HG03565 (cell line): Measurements from ENCODE around the gene MAD1L1.
"Not testable (repeated sequence)": the region's sequence is repeated elsewhere in the genome, so short reads cannot be mapped to it uniquely, and the experiment has no call there.

Source experiments
- ATAC-seq: cut with Tn5 transposase; IDR thresholded peaks from one replicate; pipeline ENCODE4 v1.9.1; 2021; ENCODE audit warnings: mild to moderate bottlenecking, moderate library complexity; ENCODE audit not compliant: unreplicated experiment

MAD1L1 gene

DNA sequence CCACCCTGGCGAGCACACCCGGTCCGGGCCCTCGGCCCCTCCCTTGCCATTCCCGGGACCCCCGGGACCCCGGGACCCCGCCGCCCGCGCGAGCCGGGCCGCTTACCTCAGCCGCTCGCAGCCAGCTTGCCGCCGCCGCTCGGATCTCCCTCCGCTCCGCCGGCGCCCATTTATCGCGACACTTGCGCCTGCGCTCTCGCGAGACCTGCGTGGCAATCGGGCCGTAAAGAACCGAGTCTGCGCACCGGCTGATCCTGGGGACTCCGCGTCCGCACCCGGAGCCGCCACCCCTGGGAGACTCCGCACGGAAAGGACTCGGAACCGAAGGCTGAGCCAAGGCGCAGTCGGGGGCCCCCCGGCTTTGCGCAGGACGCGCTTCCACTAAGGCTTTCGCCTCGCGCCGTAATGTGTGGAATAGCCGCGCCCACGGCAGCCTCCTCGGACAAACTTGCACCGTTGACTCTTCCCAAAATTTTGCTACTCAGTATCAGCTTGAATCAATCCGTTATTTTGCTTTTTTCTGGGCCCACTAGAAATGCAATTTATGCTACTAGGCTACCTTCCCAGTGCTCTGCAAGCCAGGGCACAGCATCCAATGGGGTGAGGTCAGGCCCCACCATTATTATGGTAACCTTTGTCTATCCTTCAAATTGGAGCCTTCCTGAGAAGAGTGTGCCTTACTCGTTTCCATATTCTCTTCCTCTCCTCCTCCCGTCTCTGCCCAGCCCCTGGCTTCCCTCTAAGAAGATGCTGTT is at the start of gene MAD1L1:
Gene MAD1L1, minus strand, starts transcription at position 180 of the 755 bp plus-strand sequence. CDS start 2,812 bp downstream, outside the sequence.
- peak; percentile 58 for ATAC-seq

DNA sequence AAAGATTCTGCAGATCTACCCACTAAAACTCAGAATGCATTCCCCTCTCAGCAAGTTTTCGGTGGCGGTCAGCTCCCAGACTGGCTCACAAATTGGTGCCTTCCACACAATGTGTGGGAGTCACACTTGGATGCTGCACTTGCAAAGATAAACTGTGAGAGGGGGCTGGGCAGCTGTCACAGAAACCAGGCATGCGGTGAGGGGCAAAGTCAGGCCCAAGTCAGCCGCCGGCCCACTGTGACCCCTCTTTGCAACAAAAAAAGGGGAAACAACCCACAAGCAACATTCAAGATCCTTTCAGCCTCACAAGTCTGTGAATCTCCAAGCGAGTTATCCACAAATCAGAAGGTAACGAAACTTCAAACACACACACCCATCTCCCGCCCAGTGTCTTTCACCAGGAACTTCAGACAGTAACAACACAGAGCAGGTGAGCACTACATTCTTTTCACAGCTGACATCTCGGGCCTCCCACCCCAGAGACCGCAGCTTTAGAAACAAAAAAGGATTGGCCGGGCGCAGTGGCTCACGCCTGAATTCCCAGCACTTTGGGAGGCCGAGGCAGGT is 49.5 kb upstream of the MAD1L1 start:
- no peak for ATAC-seq

DNA sequence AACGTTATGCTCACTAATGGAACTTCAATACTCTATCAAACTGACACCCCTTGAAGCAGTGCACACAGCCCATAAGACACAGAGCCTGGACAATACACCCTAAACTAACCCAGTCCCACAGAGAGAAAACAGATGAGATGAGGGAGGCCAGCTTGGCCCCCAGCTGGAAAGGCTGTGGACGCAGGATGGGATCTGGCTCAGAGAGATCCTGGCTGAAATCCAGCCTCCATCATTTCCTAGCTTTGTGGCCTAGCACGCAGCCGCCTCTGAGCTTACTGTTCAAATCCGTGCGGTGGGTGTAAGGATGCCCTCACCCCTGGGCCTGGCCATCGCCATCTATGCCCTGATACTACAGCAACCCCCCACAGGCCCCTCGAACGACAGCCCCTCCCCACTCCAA is 48.8 kb upstream of the MAD1L1 start:
- no peak for ATAC-seq

DNA sequence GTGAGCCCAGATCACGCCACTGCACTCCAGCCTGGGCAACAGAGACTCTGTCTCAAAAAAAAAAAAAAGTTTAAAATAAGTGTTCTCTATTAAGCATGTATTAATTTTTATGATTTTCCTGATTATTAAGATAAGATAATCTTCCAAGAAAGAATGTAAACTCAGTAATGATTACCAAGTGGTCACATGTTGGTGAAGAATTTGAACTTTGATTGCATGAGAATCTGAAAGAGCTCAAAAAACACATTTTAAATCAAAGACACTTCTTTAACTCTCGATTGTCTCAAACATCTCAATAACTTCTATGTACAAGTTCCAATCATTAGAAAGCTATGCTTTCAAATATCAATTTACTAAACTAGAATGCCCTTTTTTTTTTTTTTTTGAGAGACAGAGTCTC is 47.7 kb upstream of the MAD1L1 start:
- no peak for ATAC-seq

DNA sequence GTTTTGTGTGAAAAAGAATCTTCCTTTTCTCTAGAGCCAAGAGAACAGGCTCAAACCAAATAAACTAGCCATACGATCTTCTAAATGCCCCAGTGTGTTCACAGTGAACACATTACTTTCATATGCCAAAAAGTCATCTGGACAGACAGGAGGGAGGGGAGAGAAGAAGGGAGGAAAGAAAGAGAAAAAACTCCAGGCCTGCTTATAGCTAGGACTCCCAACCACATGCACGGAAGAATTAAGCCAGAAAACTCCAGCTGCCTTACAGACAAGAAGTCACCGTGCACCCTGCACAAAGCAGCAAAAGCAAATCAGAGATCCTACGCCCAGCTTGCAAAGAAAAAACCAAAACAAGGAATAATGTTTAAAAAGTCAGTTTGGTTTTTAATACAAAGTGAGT is 47.2 kb upstream of the MAD1L1 start:
- ATAC-seq, result no peak

DNA sequence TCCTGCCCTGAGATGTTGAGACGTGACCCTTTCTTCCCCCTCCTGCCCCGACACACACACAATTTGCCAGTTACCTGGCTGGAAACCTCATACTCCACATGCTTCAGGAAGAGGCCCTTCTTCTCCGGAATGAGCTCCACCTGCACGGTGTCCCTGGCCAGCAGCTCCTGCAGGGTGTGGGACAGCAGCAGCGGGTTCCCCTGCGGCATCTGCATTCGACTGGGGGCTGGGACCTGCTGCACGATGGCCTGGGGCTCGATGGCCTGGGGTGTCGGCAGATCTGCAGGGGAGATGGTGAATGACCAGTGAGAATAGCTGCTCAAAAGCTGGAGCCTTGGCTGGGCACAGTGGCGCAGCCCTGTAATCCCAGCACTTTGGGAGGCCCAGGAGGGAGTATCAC is 45.3 kb upstream of the MAD1L1 start:
- no peak for ATAC-seq

DNA sequence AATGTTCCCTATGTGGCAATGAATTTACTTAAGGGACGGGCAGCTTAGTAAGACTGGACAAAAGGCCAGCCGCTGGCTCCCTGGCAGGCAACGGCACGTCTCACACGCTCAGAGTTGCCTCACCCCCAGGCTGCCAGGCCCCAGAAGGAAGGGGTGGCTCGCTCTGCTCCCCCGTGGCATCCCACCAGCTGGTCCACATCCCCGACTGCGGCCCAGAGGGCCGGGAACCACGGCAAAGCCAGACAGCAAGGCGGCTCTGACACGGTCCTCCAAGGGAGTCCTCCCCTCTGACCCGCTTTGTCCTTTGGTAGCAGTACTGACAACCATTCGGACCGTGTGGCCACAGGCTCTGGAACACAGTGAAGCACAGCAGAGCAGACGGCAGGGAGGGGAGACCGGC is 43.4 kb upstream of the MAD1L1 start:
- no peak for ATAC-seq

DNA sequence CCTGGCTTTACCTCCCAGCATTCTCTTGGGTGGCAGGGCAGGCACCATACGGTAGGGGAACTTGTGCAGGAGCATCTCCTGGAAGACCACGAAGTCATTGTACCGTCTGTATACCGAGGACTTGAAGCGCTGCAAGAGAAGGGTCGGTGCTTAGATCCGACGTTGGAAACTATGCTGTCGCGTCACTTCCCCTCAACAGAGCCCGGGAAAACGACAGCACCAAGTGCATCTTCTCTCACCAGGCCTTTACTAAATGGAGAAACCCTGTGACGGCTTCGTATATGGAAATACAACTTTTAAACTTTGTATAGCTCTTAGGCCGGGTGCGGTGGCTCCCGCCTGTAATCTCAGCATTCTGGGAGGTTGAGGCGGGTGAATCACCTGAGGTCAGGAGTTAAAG is 42.4 kb upstream of the MAD1L1 start:
- ATAC-seq, result no peak

DNA sequence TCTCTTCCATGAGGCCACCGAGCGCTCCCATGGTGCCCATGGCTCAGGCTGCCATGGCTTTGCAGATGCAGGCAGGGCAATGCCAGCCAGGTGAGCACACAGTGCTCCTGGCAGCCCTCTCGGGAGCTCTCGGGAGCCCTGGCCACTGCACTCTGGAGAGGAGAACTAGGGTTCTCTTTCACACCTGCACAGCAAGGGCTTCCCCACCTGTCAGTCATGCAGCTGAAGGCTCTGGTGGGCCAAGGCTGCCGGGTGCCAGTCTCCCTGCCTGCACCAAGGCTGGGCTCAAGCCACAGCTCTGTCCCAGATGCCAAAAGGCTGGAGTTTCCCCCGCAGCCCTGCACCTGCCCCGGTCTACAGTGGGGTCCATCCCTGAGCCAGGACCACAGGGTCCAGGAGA is 41.9 kb upstream of the MAD1L1 start:
- ATAC-seq, result no peak

DNA sequence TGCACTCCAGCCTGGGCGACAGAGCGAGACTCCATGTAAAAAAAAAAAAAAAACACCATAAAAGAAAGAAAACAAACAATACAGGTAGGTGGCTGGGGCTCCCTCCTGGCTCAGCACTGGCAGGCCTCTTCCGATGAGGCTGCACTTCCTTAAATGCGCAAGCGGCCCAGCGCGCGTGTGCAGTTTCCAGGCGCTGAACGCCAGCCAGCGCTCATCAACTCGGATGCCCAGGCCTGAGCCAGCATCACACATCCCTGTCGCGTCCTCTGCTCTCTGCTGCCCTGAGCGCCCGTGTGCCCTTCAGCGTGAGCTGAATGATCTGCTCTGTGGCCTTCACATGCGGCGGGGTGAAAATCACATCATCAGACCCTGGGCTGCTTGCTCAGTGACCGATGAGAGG is 41.1 kb upstream of the MAD1L1 start:
- no peak for ATAC-seq

DNA sequence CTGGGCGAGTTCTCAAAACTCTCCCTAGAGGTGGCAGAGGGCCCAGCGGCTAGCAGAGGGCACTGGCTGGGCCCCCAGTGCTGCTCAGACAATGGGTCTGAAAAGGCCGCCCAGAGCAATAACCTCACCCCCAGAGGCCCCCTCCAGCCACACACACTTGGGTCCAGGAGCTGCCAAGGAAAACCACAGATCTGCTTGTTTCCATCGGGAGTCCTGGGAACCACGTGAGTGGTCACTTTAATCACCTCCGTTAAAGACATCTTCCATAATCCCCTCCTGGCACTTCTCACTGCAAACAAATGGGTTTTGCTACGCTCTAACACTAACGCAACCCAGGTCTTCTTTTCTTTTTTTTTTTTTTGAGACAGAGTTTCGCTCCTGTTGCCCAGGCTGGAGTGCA is 39.3 kb upstream of the MAD1L1 start:
- ATAC-seq, result no peak

DNA sequence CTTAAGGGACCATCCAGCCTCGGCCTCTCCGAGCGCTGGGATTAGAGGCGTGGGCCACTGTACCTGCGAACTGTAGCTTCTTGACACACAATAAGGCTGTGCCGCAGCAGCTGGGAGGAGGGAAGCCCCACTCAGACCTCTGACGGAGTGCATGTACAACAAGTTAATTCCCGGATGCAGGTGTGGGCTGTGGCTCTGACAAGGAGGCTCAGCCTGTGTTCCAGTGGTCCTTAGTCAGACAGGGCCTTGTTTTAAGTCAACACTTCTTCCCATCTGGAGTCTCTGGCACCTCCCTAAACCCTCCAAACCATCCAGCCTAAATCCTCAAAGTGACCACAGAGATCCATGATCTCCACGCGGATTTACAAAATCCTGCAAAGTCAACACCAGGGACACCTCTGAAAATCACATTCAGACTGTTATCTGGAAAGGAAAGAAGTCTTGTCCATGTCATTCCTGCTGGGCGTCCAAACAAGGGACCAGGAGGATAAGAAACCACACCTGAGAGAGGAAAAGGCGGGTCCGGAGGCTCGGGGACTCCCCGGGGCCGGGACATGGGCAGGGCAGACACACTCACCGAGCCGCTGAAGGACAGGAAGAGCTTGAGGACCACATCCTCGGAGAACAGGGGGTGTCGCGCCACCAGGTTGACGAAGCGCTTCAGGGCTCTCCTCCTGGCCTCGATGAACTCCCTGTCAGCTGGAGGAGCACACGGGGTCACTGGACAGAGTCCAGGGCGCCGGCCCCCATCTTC is 38.7 kb upstream of the MAD1L1 start:
- ATAC-seq, result no peak

DNA sequence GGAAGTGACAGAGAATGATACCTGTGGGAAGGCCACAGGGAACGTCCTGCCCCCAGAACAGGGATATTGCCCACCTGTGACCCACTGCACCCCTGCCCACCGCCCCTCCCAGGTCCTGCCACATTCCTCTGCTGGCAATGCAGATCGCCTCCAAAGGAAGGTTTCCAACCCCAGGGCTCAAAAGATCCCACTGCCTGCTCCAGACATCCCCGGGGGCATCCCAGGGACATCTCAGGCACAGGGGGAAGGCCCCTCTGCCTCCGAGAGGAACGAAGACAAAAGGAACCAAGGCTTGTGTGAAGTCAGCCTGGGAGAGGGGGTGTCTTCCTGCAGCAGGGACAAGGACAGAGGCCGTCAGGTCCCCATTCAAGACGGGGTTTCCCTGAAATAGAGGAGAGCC is 37.8 kb upstream of the MAD1L1 start:
- no peak for ATAC-seq

DNA sequence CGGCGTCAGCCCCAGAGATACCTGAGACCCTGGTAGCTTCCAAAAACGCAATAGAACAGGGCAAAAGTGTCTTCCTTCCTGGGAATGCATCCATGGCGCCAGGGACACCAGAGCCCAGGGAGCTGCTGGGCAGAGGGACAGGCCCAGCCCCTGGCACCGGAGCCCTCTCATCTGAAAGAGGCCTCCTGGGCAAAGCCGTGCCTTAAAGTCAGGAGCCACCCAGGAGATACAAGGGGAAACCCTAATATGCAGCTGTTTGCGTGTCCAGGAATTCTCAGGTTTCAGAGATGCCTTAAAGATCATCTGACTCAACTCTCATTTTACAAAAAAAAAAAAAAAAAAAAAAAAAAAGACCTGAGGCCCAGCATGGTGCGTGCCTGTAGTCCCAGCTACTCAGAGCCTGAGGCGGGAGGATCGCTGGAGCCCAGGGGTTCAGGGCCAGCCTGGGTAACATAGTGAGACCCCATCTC is 37.3 kb upstream of the MAD1L1 start:
- no peak for ATAC-seq

DNA sequence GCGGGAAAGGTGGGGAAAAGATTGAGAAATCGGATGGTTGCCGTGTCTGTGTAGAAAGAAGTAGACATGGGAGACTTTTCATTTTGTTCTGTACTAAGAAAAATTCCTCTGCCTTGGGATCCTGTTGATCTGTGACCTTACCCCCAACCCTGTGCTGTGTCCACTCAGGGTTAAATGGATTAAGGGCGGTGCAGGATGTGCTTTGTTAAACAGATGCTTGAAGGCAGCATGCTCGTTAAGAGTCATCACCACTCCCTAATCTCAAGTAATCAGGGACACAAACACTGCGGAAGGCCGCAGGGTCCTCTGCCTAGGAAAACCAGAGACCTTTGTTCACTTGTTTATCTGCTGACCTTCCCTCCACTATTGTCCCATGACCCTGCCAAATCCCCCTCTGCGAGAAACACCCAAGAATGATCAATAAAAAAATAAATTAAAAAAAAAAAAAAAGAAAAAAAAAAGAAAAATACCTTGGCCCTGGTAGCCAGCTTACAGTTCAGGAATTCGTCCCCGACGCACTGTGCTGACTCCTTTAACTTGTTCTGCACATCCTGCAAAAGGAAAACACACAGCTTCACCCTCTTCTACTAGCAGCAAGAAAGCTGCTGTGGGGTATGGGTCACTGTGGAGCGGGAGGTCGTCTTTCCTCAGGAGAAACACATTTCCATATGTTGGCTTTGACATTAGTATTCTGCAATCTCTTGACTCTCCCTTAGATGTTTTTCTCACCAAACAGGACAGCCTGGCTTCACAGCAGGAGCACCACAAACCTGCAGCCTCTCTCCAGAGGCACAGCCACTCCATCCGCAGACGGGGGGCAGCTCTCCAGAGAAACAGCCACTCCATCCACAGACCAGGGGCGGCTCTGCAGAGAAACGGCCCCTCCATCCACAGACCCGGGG is 36.6 kb upstream of the MAD1L1 start:
- ATAC-seq, result not testable (repeated sequence)

DNA sequence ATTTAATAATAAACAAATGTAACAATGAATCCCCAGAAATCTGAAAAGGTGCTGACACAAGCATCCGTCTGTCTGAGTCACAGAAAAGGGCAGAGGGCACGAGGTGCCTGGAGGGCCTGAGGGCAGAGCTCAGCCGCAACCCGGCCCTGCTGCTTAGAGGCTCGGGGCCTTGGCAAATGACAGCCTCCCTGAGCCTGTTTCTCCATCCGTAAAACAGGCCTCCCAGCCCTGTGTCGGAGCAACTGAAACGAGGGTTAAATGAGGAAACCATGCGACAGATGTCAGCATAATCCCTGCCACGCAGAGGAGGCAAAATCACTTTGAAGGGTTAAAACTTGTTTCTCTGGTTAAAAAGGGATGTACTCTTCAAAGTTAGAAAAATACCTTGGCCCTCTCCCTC is 34.2 kb upstream of the MAD1L1 start:
- no peak for ATAC-seq

DNA sequence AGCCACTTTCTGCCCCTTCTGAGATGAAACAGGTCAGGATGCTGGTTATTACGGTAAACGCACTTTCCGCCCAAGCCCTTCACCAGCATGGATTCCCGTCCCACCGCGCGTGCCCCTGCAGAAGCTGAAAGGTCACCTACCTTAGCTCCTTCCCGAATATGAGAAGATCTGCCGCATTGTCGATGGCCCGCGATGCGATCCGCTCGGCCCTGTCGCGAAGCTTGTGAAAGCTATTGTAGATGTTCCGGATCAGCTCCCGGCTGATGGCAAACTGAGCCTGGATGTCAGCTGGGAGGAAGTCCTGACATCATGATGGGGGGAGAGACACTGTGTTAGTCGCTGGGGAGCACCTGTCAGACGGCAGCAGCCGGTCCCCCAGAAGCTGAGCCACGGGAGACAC is 31.4 kb upstream of the MAD1L1 start:
- ATAC-seq, result no peak

DNA sequence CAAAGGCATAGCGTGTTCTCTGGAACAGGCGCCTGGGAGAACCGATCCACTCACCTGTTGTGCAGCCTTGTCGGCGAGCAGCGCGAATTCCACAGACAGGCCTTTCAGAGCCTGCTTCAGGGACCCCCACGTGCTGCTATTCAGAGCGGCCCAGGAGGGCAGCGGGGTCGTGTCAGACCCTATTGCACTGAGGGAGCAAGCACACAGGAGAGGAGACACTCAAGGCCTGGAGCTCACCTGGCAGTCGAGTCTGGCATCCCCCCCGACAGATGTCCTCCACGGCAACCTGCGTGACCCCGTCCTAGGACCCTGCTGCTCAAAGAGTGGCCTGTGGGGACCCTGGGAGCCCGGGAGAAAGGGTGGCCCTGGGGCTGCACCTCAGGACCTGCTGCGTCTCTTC is 30.4 kb upstream of the MAD1L1 start:
- ATAC-seq, result no peak

DNA sequence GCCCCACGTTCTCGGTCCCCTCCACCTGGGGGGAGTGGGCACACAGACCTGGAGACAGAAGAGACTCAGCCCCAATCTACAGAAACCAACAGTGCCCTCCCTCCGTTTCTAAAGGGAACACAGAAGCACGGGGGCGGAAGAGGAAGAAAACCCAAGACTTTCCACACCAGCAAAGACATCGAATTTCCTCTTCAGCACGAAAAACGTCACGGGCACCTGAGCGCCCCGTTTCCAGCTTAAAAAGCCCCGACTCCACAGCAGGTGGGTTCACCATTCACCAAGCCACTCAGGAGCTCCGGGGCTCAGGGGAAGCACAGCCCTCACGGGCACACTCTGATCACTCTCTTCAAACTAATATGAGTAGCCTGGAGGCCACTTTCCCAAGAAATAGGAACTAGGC is 28.9 kb upstream of the MAD1L1 start:
- no peak for ATAC-seq

DNA sequence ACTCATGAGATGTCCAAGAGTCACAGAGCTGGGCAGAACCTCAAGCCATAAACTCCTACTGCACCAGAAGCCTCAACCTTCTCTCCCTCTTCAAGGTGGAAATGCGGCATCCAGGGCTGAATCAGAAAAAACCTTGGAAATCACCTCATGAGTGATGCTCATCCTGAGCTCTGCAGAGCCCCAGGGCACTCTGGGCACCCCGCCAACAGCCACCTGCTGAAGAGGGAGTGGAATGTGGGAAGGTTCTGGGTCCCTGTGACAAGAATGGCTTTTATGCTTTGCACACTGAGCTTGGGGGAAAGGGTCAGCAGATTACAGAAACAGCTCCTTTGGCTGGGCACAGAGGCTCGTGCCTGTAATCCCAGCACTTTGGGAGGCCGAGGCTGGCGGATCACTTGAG is 28.1 kb upstream of the MAD1L1 start:
- ATAC-seq, result no peak

DNA sequence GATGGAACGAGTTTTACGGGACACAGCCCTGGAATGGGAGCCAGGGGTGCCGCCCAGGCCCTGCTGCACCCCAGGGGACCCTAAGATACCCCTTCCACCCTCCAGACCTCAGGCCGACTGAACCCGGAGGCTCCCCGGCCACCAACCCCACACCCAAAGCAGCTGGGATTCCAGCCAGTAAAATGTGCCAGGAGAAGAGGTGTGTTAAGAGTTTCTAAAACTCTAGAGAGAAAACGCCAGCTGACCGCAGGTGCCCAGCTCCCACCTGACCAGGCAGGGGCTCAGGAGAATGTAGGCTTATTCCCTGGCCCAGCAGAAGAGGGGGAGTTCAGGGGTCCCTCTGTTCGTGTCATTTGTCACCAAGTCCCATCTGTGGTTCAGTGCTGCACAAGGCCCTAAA is 26.7 kb upstream of the MAD1L1 start:
- no peak for ATAC-seq
